ENCODE measurements around the gene GTPBP4. TPM values are rescaled to one million over a fixed set of nuclear protein-coding genes. Genes with fewer than 3 reads are reported as not detected.
"Not testable (repeated sequence)": the region's sequence is repeated elsewhere in the genome, so short reads cannot be mapped to it uniquely, and the experiment has no call there.

GTPBP4 gene
- total and polyA plus RNA-seq, 2 donors from 2014 or later = 18.9 to 37.1 TPM

DNA sequence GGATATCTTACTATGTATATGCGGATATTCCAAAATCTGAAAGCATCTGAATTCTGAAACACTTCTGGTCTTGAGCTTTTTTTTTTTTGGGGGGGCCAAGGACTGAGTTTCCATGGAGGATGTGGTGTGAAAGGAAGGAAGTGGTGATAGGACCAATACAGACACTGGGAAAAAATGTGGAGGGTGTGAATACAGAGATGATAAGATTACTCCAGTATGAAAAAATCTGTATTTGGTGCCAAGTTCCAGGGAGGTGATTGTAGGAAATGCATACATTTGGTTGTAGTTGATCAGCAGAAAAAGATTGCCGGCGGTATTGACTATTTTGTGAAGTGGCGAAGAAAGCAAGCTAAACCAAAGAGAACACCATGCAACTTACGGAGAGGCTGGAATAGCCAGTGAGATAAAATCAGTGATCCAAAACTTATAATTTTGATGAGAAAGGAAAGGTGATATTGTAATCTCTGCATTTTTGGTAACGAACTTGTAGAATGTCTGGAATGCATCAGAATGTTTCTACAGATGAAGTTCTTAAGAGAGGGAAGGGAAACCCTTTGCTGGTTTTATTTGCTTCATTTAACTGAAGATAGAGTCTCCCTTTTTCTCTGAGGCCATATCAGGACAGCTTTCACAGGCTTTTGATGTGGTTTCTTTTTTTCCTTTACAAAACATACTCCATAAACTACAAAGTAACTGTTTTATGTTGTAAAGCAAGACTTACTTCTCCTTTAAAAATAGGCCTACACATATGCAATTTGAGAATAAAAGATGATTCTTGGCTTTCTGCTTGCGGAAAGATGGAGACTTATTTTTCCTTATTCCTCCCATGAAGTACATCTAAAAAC is 73.9 kb downstream of the GTPBP4 start:
- Histone ChIP-seq H3K9ac (ENCODE audit: low read length in 3 of 3) (no peak overlapping the region), H3K36me3 (ENCODE audit: control insufficient read depth in 2 of 3, insufficient read depth in 3 of 3, low read length in 3 of 3) (peaks cover 0 to 3% (median 0%) of the 10 kb centered on the region in 3 donors), H3K4me3 (ENCODE audit: low read length in 3 of 3) (no peak overlapping the region), H3K9me3 (ENCODE audit: control insufficient read depth in 2 of 3, insufficient read depth in 1 of 3, low read length in 3 of 3) (no peaks in the 10 kb centered on the region), H3K4me1 (ENCODE audit: control insufficient read depth in 2 of 3, insufficient read depth in 2 of 3, low read depth in 1 of 3, low read length in 3 of 3) (peaks cover 0 to 11% (median 3%) of the 10 kb centered on the region in 3 donors), H3K27me3 (ENCODE audit: control insufficient read depth, insufficient read depth, low read length) (no peaks in the 10 kb centered on the region), H3K27ac (ENCODE audit: low read depth in 2 of 2, low read length in 2 of 2) (no peak overlapping the region)
- FAIRE-seq (no peak), DNase-seq (no peak)
- intact Hi-C loops (cut with DNase I) = no loop called here
- TF ChIP-seq, protein P1, sequence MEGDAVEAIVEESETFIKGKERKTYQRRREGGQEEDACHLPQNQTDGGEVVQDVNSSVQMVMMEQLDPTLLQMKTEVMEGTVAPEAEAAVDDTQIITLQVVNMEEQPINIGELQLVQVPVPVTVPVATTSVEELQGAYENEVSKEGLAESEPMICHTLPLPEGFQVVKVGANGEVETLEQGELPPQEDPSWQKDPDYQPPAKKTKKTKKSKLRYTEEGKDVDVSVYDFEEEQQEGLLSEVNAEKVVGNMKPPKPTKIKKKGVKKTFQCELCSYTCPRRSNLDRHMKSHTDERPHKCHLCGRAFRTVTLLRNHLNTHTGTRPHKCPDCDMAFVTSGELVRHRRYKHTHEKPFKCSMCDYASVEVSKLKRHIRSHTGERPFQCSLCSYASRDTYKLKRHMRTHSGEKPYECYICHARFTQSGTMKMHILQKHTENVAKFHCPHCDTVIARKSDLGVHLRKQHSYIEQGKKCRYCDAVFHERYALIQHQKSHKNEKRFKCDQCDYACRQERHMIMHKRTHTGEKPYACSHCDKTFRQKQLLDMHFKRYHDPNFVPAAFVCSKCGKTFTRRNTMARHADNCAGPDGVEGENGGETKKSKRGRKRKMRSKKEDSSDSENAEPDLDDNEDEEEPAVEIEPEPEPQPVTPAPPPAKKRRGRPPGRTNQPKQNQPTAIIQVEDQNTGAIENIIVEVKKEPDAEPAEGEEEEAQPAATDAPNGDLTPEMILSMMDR (IDR thresholded peaks at IDR 0.05; ENCODE audit: borderline replicate concordance, extremely low read depth, insufficient read depth) = no peak

DNA sequence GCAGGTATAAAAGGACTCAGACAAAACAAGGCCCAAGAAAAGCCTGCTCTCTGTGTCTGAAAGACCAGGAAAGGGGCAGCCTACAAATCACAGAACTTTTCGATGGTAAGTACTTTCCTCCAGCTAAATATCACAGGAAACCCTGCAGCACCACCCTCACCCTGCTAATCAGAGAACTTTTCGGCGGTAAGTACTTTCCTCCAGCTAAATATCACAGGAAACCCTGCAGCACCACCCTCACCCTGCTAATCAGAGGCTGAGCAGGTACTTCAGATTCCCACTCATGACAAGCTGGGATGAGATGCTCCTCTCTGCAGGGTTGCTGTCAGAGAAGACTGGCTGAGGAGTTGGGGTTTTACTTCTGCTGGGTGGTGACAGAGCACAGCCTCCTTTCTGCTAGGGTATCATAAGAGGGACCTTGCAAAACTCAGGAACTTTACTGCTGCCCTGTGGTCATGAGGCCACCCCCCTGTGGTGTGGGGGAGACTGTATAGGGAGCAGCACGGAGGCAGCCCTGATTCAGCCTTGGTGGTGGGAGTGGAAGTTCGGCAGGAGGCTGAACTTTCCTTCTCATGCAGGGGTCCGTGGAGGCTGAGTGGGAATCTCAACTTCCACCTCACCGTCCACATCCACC is 75.1 kb downstream of the GTPBP4 start:
- TF ChIP-seq, protein P1 (IDR thresholded peaks at IDR 0.05; ENCODE audit: borderline replicate concordance, extremely low read depth, insufficient read depth) = no peak
- intact Hi-C loops (cut with DNase I) = no loop called here
- FAIRE-seq = no peak
- Histone ChIP-seq H3K27ac (ENCODE audit: low read depth in 2 of 2, low read length in 2 of 2) (peak overlapping the region in 1 of 2 donors; percentile 20), H3K9me3 (ENCODE audit: control insufficient read depth in 2 of 3, insufficient read depth in 1 of 3, low read length in 3 of 3) (no peaks in the 10 kb centered on the region), H3K4me1 (ENCODE audit: control insufficient read depth in 2 of 3, insufficient read depth in 2 of 3, low read depth in 1 of 3, low read length in 3 of 3) (peaks cover 0 to 3% (median 2%) of the 10 kb centered on the region in 3 donors), H3K36me3 (ENCODE audit: control insufficient read depth in 2 of 3, insufficient read depth in 3 of 3, low read length in 3 of 3) (peaks cover 0 to 3% (median 0%) of the 10 kb centered on the region in 3 donors), H3K9ac (ENCODE audit: low read length in 3 of 3) (no peak overlapping the region), H3K27me3 (ENCODE audit: control insufficient read depth, insufficient read depth, low read length) (no peaks in the 10 kb centered on the region), H3K4me3 (ENCODE audit: low read length in 3 of 3) (no peak overlapping the region)
- DNase-seq = no peak

DNA sequence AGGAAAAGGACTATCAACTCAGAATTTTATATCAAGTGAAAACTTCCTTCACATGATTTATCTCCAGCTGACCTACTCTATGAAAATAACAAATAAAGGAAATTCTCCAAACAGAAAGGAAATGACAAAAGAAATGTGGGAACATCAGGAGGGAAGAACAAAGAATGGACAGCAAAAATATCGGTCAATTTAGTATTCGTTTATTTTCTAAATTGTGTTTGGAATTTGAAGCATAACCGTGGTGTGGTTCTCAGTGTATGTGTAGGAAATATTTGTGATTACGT is 76.7 kb downstream of the GTPBP4 start:
- H3K36me3 ChIP-seq (ENCODE audit: control insufficient read depth in 2 of 3, insufficient read depth in 3 of 3, low read length in 3 of 3) = peaks cover 0 to 3% (median 0%) of the 10 kb centered on the region in 3 donors
- peaks cover 0 to 3% (median 2%) of the 10 kb centered on the region in 3 donors for H3K4me1 ChIP-seq (ENCODE audit: control insufficient read depth in 2 of 3, insufficient read depth in 2 of 3, low read depth in 1 of 3, low read length in 3 of 3)
- H3K4me3 ChIP-seq (ENCODE audit: low read length in 3 of 3) = no peak overlapping the region
- H3K27me3 ChIP-seq (ENCODE audit: control insufficient read depth, insufficient read depth, low read length) = no peaks in the 10 kb centered on the region
- no peak for FAIRE-seq
- no peaks in the 10 kb centered on the region for H3K9me3 ChIP-seq (ENCODE audit: control insufficient read depth in 2 of 3, insufficient read depth in 1 of 3, low read length in 3 of 3)
- no peak overlapping the region for H3K27ac ChIP-seq (ENCODE audit: low read depth in 2 of 2, low read length in 2 of 2)
- TF ChIP-seq, protein P1 (IDR thresholded peaks at IDR 0.05; ENCODE audit: borderline replicate concordance, extremely low read depth, insufficient read depth) = no peak
- intact Hi-C loops (cut with DNase I) = no loop called here
- H3K9ac ChIP-seq (ENCODE audit: low read length in 3 of 3) = no peak overlapping the region
- no peak for DNase-seq

DNA sequence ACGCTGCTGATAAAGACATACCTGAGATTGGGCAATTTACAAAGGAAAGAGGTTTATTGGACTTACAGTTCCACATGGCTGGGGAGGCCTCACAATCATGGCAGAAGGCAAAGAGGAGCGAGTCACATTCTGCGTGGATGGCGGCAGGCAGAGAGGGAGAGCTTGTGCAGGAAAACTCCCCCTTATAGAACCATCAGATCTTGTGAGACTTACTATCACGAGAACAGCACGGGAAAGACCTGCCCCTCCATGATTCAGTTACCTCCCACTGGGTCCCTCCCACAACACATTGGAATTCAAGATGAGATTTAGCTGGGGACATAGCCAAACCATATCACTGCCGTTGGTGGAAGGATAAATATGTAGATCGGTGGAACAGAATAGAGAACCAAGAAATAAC is 78.5 kb downstream of the GTPBP4 start:
- H3K27ac ChIP-seq (ENCODE audit: low read depth in 2 of 2, low read length in 2 of 2); H3K9me3 ChIP-seq (ENCODE audit: control insufficient read depth in 2 of 3, insufficient read depth in 1 of 3, low read length in 3 of 3); H3K36me3 ChIP-seq (ENCODE audit: control insufficient read depth in 2 of 3, insufficient read depth in 3 of 3, low read length in 3 of 3); H3K9ac ChIP-seq (ENCODE audit: low read length in 3 of 3); FAIRE-seq; H3K27me3 ChIP-seq (ENCODE audit: control insufficient read depth, insufficient read depth, low read length); H3K4me3 ChIP-seq (ENCODE audit: low read length in 3 of 3); H3K4me1 ChIP-seq (ENCODE audit: control insufficient read depth in 2 of 3, insufficient read depth in 2 of 3, low read depth in 1 of 3, low read length in 3 of 3); DNase-seq; intact Hi-C loops (cut with DNase I): not testable (repeated sequence)
